ENCODE results near the gene NOTO.

DNA sequence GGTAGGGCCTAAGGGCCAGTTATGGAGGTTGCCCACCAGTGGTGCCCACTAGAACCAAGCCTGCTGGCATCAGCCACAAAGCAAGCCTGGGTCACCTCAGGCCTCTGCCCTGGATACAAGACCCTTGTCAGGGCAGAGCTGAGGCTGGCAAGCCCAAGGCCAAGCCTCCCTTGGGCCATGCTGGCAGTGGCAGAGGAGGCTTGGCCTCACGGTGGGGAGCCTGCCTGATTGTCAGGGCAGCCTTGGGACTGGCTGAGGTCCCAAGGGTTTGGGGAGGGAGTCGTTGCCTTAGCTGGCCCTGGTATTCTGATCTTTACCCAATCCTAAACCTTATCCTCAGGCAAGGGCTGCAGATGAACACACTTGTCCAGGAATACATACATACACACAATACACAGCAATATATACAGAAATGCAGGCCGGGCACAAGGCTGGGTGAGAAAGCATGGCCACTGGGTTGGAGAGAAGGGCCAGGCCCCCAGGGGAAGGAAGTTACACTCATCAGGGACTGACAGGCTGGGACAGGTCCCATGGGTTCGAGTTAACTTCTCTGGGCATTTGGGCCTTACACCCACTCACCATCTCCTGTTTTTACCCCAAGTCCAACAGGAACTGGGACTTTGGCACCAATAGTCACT, 52.8 kb downstream of the NOTO start:
- TF ChIP-seq TAF1 (IDR thresholded peaks at IDR 0.05; ENCODE audit: borderline replicate concordance, low read depth, low read length) (no peak), POLR2A (IDR thresholded peaks at IDR 0.05; ENCODE audit: low read depth, low read length) (peak; percentile 45), POLR2AphosphoS5 (IDR thresholded peaks at IDR 0.05; ENCODE audit: low read depth, low read length) (peak; percentile 51; the same call in 1 of the 2 replicates)
